Stomach (tissue), 19 donors: ENCODE results near the gene TMEM178A. TPM values are rescaled to one million over a fixed set of nuclear protein-coding genes. Genes with fewer than 3 reads are reported as not detected.
A peak's percentile ranks its signal among the peaks of the same experiment; 100 is the strongest.

Experiments used
- DNase-seq, 2 donors: peaks; one replicate each; pipeline versions ENCODE4 v3.0.0 to v3.0.0-alpha.2; 2013 to 2019
- H3K27ac ChIP-seq, 5 donors: fragments of 200-600 bp in 4 of 5; sonication (generic) in 4 of 5; one replicate each; pipeline ENCODE4 v1.5.1; 2013 to 2019; ENCODE audit warnings: mild to moderate bottlenecking in 1 of 5, moderate library complexity in 1 of 5
- H3K27me3 ChIP-seq, 3 donors: fragments of 200-600 bp; sonication (generic); one replicate each; pipeline ENCODE4 v1.5.1; 2017 to 2019; ENCODE audit warnings: mixed run types in 1 of 3
- H3K36me3 ChIP-seq, 4 donors: fragments of 200-600 bp; sonication (generic); 1 replicate in 3 of 4; 2 replicates in 1 of 4; pipeline ENCODE4 v1.5.1; 2016 to 2019
- H3K4me1 ChIP-seq, 4 donors: fragments of 200-600 bp; sonication (generic); one replicate each; pipeline ENCODE4 v1.5.1; 2016 to 2019
- H3K4me3 ChIP-seq, 4 donors: fragments of 200-600 bp; sonication (generic) in 3 of 4; one replicate each; pipeline ENCODE4 v1.5.1; 2016 to 2019; ENCODE audit warnings: mild to moderate bottlenecking in 1 of 4
- H3K9me3 ChIP-seq, 4 donors: fragments of 200-600 bp; sonication (generic); one replicate each; pipeline ENCODE4 v1.5.1; 2016 to 2019
- EP300 ChIP-seq: sonication (generic); formaldehyde crosslinking; IDR thresholded peaks from one replicate; pipeline ENCODE4 v1.6.1; 2017; ENCODE audit warnings: antibody characterized with exemption
- POLR2A ChIP-seq, 4 donors: fragments of 450-650 bp; IDR thresholded peaks; one replicate each; pipeline ENCODE4 v1.6.1; 2016; ENCODE audit warnings: antibody characterized with exemption in 4 of 4, control low read depth in 2 of 4, mild to moderate bottlenecking in 1 of 4, moderate library complexity in 1 of 4
- POLR2AphosphoS5 ChIP-seq, 3 donors: sonication (generic); formaldehyde crosslinking; IDR thresholded peaks; one replicate each; pipeline ENCODE4 v1.6.1; 2016; ENCODE audit warnings: antibody characterized with exemption in 3 of 3
- WGBS, 5 donors: extraction: QIAGEN DNeasy Blood & Tissue Kit in 3 of 5; methylation state at CpG; one replicate each; pipeline versions ENCODE4 v1.1.5 to v1.1.7; 2013 to 2018; 5-methylcytosine and 5-hydroxymethylcytosine counted together
- intact Hi-C: fragments of 100-400 bp; cut with DNase I; formaldehyde crosslinking; loops from one replicate; pipeline ENCODE4 v1.15.1; 2023; ENCODE audit warnings: low total_unique reads
- long read RNA-seq, 10 donors: transcript quantifications; one replicate each; lab custom pipeline, GENCODE V29; 2026
- polyA plus RNA-seq, 3 donors: library from polyadenylated mRNA; stranded (reverse); fragments of 200-250 nt; gene quantifications; one replicate each; pipeline ENCODE4 v1.2.3, GENCODE V29; 2013
- total RNA-seq, 5 donors: library from RNA; depleted of rRNA; stranded (reverse); fragments of >200 nt; gene quantifications; one replicate each; pipeline versions ENCODE4 v1.1.0 to v1.2.3, GENCODE V29; 2014 to 2016
- TF ChIP-seq, protein P1 (sequence below), 7 experiments: fragments of 450-650 bp in 4 of 7; fragments of 200-600 bp in 3 of 7; sonication (generic) in 3 of 7; IDR thresholded peaks; one replicate each; pipeline ENCODE4 v1.5.1; 2016 to 2019; ENCODE audit warnings: antibody characterized with exemption in 7 of 7, control low read depth in 2 of 7, mild to moderate bottlenecking in 1 of 7
- donor health status: healthy with polysubstance abuse.
- donor health status: Bipolar disorder and iron deficiency.
- donor health status: healthy.

Gene TMEM178A
- total RNA-seq: 10 to 100 TPM in 1 of 5 donors, 1 to 10 TPM in 4; 1.2 to 36.5 (median 7.0) TPM
- polyA plus RNA-seq: 1 to 10 TPM in 2 of 3 donors, under 1 TPM in 1; 0.62 to 4.3 (median 2.3) TPM
- long read RNA-seq, donor 1, partial matches to known transcripts: 0 of 3 reads
- long read RNA-seq, donor 1, other reads (novel, unspliced or antisense): 0 of 3 reads
- long read RNA-seq, donor 2, partial matches to known transcripts: 0 of 2 reads
- long read RNA-seq, donor 2, other reads (novel, unspliced or antisense): 0 of 2 reads
- long read RNA-seq, donor 3, partial matches to known transcripts: 0 of 4 reads
- long read RNA-seq, donor 3, other reads (novel, unspliced or antisense): 0 of 4 reads
- long read RNA-seq, donor 4: 0 reads
- long read RNA-seq, donor 5: 0 reads
- long read RNA-seq, donor 6: 0 reads
- long read RNA-seq, donor 7, partial matches to known transcripts: 0 of 4 reads
- long read RNA-seq, donor 7, other reads (novel, unspliced or antisense): 0 of 4 reads
- long read RNA-seq, donor 8, partial matches to known transcripts: 0 of 1 reads
- long read RNA-seq, donor 8, other reads (novel, unspliced or antisense): 0 of 1 reads
- long read RNA-seq, donor 9: 0 reads
- long read RNA-seq, donor 10: 0 reads

DNA sequence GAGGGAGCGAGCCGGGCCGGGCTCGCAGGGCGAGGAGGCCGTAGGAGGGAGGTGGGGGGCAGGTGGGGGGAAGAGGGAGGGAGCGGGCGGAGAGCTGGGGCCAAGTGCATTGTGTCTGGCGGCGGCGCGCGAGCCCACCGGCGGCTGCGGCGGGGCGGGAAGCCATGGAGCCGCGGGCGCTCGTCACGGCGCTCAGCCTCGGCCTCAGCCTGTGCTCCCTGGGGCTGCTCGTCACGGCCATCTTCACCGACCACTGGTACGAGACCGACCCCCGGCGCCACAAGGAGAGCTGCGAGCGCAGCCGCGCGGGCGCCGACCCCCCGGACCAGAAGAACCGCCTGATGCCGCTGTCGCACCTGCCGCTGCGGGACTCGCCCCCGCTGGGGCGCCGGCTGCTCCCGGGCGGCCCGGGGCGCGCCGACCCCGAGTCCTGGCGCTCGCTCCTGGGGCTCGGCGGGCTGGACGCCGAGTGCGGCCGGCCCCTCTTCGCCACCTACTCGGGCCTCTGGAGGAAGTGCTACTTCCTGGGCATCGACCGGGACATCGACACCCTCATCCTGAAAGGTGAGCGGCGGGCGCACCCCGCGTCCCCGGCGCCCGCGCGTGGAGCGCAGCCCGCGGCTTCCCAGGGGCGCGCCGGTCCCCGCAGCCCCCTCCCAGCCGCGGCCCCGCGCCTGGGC lies at the start of gene TMEM178A:
Gene TMEM178A, plus strand, starts transcription at position 107 of the 680 bp plus-strand sequence. Its CDS starts 58 bp downstream, at position 165.
- peak in 1 of 2 donors; percentile 74 for DNase-seq
- Histone ChIP-seq H3K9me3 (no peaks in the 10 kb centered on the region), H3K4me3 (peak within 1 kb of the TSS; percentile 57 to 69 (median 65)), H3K27me3 (peaks cover 0 to 46% (median 38%) of the 10 kb centered on the region in 3 donors), H3K4me1 (peaks cover 8 to 20% (median 18%) of the 10 kb centered on the region in 4 donors), H3K27ac (peak within 1 kb of the TSS in 1 of 5 donors; percentile 67), H3K36me3 (no peaks in the 10 kb centered on the region)
- TF ChIP-seq POLR2AphosphoS5 (IDR thresholded peaks at IDR 0.05): no peak
- TF ChIP-seq POLR2A (IDR thresholded peaks at IDR 0.05): no peak
- no peak for TF ChIP-seq EP300
- TF ChIP-seq, protein P1, sequence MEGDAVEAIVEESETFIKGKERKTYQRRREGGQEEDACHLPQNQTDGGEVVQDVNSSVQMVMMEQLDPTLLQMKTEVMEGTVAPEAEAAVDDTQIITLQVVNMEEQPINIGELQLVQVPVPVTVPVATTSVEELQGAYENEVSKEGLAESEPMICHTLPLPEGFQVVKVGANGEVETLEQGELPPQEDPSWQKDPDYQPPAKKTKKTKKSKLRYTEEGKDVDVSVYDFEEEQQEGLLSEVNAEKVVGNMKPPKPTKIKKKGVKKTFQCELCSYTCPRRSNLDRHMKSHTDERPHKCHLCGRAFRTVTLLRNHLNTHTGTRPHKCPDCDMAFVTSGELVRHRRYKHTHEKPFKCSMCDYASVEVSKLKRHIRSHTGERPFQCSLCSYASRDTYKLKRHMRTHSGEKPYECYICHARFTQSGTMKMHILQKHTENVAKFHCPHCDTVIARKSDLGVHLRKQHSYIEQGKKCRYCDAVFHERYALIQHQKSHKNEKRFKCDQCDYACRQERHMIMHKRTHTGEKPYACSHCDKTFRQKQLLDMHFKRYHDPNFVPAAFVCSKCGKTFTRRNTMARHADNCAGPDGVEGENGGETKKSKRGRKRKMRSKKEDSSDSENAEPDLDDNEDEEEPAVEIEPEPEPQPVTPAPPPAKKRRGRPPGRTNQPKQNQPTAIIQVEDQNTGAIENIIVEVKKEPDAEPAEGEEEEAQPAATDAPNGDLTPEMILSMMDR (IDR thresholded peaks at IDR 0.05): no peak
- intact Hi-C loops: no loop called here
- WGBS, 5 donors: 0 to 2% (median 1%) methylated on average over 33 to 89 of the region's 90 CpGs

GRCh38 chr2:39618236-39618635 lies 47.5 kb upstream of the TMEM178A start:
- intact Hi-C loops: no loop called here
- no peaks in the 10 kb centered on the region for H3K27me3 ChIP-seq
- no peak for DNase-seq
- 91 to 98% (median 92%) methylated on average over 1 of the region's 1 CpG for WGBS, 5 donors
- H3K4me1 ChIP-seq: peaks cover 0 to 13% (median 5%) of the 10 kb centered on the region in 4 donors
- H3K36me3 ChIP-seq: no peaks in the 10 kb centered on the region
- no peak overlapping the region for H3K4me3 ChIP-seq
- TF ChIP-seq POLR2A (IDR thresholded peaks at IDR 0.05): no peak
- TF ChIP-seq POLR2AphosphoS5 (IDR thresholded peaks at IDR 0.05): no peak
- TF ChIP-seq EP300: no peak
- TF ChIP-seq, protein P1 (IDR thresholded peaks at IDR 0.05): no peak
- no peaks in the 10 kb centered on the region for H3K9me3 ChIP-seq
- H3K27ac ChIP-seq: no peak overlapping the region

GRCh38 chr2:39618736-39619135 lies 47.0 kb upstream of the TMEM178A start:
- Histone ChIP-seq H3K4me3 (no peak overlapping the region), H3K36me3 (no peaks in the 10 kb centered on the region), H3K27ac (no peak overlapping the region), H3K4me1 (peaks cover 0 to 13% (median 5%) of the 10 kb centered on the region in 4 donors), H3K9me3 (no peaks in the 10 kb centered on the region), H3K27me3 (no peaks in the 10 kb centered on the region)
- WGBS, 5 donors: 85 to 91% (median 87%) methylated on average over 2 of the region's 2 CpGs
- TF ChIP-seq, protein P1 (IDR thresholded peaks at IDR 0.05): no peak
- no peak for TF ChIP-seq POLR2A (IDR thresholded peaks at IDR 0.05)
- no peak for TF ChIP-seq EP300
- TF ChIP-seq POLR2AphosphoS5 (IDR thresholded peaks at IDR 0.05): no peak
- intact Hi-C loops: no loop called here
- DNase-seq: no peak

DNA sequence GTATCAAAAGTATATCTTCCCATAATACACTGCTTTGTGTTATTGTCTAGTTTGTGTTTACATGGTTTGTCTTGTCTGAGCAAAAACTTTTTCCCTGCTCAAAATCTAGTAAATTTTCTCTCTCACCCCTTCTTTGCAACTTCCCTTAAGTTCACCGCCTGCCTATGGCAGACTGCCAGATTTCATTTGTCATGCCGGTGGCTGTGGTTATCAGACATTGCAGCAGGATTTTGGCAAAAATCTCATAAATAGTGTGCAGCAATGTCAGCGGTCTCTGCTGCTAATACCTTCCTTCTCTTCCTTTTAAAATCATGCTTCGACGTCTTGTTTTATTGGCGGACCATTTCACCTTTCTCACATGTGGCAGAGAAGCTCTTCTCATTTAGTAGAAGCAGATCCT lies 45.6 kb upstream of the TMEM178A start:
- WGBS, 5 donors: 15 to 22% (median 20%) methylated on average over 6 of the region's 6 CpGs
- no peak overlapping the region for H3K4me3 ChIP-seq
- H3K27ac ChIP-seq: no peak overlapping the region
- H3K9me3 ChIP-seq: no peaks in the 10 kb centered on the region
- H3K27me3 ChIP-seq: no peaks in the 10 kb centered on the region
- H3K4me1 ChIP-seq: peaks cover 0 to 13% (median 5%) of the 10 kb centered on the region in 4 donors
- peak; percentile 56 to 65 for DNase-seq
- no peaks in the 10 kb centered on the region for H3K36me3 ChIP-seq
- intact Hi-C loops: no loop called here
- no peak for TF ChIP-seq POLR2A (IDR thresholded peaks at IDR 0.05)
- TF ChIP-seq POLR2AphosphoS5 (IDR thresholded peaks at IDR 0.05): peak in 1 of 3 donors; percentile 12
- TF ChIP-seq, protein P1 (IDR thresholded peaks at IDR 0.05): no peak
